GM23338 (cell line): ENCODE data around the gene WDR27.

Experiments
- CREB1 ChIP-seq: fragments of 250-450 bp; sonication (Bioruptor Pico); IDR thresholded peaks from 2 replicates; pipeline ENCODE4 v1.5.0; 2020; ENCODE audit warnings: low read depth, mild to moderate bottlenecking, moderate library complexity
- EZH2 ChIP-seq: fragments of 200-600 bp; sonication (generic); IDR thresholded peaks from one replicate; pipeline ENCODE4 v1.8.0; 2017; ENCODE audit warnings: antibody characterized with exemption, mild to moderate bottlenecking, low read depth; ENCODE audit not compliant: unreplicated experiment
- EZH2phosphoT487 ChIP-seq: fragments of 200-600 bp; sonication (generic); IDR thresholded peaks from one replicate; pipeline ENCODE4 v1.8.1; 2018; ENCODE audit warnings: antibody characterized with exemption; ENCODE audit not compliant: unreplicated experiment
- JUNB ChIP-seq: IDR thresholded peaks from one replicate; pipeline ENCODE4 v1.6.1; 2016; ENCODE audit warnings: antibody characterized with exemption; ENCODE audit not compliant: unreplicated experiment
- NANOG ChIP-seq: IDR thresholded peaks from 2 replicates; pipeline ENCODE4 v1.6.1; 2016; ENCODE audit warnings: antibody characterized with exemption, borderline replicate concordance
- POLR2AphosphoS5 ChIP-seq: IDR thresholded peaks from 2 replicates; pipeline ENCODE4 v1.6.1; 2016; ENCODE audit warnings: antibody characterized with exemption, low read depth
- STAT1 ChIP-seq: IDR thresholded peaks from one replicate; pipeline ENCODE4 v1.6.1; 2016; ENCODE audit warnings: antibody characterized with exemption; ENCODE audit not compliant: unreplicated experiment
- ZNF114 ChIP-seq: fragments of 250-450 bp; sonication (Bioruptor Pico); IDR thresholded peaks from 2 replicates; pipeline ENCODE4 v1.5.0; 2020; ENCODE audit warnings: mild to moderate bottlenecking, moderate library complexity
- ZNF331 ChIP-seq: fragments of 250-450 bp; sonication (Bioruptor Pico); IDR thresholded peaks from 2 replicates; pipeline ENCODE4 v1.5.0; 2020; ENCODE audit warnings: low read depth, mild to moderate bottlenecking, moderate library complexity
- TF ChIP-seq, protein P1 (sequence below), 2 experiments: fragments of 200-600 bp in 1 of 2; sonication (generic) in 1 of 2; conservative IDR thresholded peaks; 2 replicates each; pipeline versions ENCODE4 v1.5.1 to v1.6.1; 2016 to 2017; ENCODE audit warnings: antibody characterized with exemption in 2 of 2, low read depth in 2 of 2, mild to moderate bottlenecking in 2 of 2, moderate library complexity in 1 of 2
- TF ChIP-seq, protein P2 (sequence below): IDR thresholded peaks from one replicate; pipeline ENCODE4 v1.6.1; 2018; ENCODE audit warnings: antibody characterized with exemption; ENCODE audit not compliant: unreplicated experiment

DNA sequence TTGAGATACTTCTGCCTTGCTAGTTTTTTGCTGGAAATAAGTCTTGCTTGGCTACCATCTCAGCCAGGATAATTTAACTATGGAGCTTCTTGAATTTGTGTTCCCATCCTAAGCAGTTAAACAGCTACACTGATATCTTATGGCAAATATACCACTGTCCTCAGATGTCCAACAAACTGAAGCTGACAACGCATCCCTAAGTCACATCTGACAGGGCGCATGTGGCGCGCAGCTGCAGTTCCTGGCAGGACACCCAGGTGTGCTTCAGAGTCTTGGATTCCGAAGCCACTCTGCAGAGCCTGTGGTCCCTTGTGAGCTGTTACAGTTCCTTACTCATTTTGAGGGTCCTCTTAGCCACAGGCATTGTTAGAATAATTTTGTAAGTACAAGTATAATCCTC is 127.9 kb downstream of the WDR27 start:
- TF ChIP-seq, protein P1, sequence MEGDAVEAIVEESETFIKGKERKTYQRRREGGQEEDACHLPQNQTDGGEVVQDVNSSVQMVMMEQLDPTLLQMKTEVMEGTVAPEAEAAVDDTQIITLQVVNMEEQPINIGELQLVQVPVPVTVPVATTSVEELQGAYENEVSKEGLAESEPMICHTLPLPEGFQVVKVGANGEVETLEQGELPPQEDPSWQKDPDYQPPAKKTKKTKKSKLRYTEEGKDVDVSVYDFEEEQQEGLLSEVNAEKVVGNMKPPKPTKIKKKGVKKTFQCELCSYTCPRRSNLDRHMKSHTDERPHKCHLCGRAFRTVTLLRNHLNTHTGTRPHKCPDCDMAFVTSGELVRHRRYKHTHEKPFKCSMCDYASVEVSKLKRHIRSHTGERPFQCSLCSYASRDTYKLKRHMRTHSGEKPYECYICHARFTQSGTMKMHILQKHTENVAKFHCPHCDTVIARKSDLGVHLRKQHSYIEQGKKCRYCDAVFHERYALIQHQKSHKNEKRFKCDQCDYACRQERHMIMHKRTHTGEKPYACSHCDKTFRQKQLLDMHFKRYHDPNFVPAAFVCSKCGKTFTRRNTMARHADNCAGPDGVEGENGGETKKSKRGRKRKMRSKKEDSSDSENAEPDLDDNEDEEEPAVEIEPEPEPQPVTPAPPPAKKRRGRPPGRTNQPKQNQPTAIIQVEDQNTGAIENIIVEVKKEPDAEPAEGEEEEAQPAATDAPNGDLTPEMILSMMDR (conservative IDR thresholded peaks at IDR 0.05; ENCODE audit: low read depth in 2 of 2): no peak
- no peak for TF ChIP-seq ZNF331
- TF ChIP-seq, protein P2, sequence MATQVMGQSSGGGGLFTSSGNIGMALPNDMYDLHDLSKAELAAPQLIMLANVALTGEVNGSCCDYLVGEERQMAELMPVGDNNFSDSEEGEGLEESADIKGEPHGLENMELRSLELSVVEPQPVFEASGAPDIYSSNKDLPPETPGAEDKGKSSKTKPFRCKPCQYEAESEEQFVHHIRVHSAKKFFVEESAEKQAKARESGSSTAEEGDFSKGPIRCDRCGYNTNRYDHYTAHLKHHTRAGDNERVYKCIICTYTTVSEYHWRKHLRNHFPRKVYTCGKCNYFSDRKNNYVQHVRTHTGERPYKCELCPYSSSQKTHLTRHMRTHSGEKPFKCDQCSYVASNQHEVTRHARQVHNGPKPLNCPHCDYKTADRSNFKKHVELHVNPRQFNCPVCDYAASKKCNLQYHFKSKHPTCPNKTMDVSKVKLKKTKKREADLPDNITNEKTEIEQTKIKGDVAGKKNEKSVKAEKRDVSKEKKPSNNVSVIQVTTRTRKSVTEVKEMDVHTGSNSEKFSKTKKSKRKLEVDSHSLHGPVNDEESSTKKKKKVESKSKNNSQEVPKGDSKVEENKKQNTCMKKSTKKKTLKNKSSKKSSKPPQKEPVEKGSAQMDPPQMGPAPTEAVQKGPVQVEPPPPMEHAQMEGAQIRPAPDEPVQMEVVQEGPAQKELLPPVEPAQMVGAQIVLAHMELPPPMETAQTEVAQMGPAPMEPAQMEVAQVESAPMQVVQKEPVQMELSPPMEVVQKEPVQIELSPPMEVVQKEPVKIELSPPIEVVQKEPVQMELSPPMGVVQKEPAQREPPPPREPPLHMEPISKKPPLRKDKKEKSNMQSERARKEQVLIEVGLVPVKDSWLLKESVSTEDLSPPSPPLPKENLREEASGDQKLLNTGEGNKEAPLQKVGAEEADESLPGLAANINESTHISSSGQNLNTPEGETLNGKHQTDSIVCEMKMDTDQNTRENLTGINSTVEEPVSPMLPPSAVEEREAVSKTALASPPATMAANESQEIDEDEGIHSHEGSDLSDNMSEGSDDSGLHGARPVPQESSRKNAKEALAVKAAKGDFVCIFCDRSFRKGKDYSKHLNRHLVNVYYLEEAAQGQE: no peak
- TF ChIP-seq POLR2AphosphoS5: no peak
- no peak for TF ChIP-seq CREB1 (CRISPR knock-in tag)
- no peak for TF ChIP-seq EZH2
- no peak for TF ChIP-seq NANOG
- TF ChIP-seq EZH2phosphoT487: no peak
- no peak for TF ChIP-seq STAT1
- no peak for TF ChIP-seq ZNF114 (CRISPR knock-in tag)
- TF ChIP-seq JUNB: no peak
